Eye (tissue), 1 donor: ENCODE results near the gene GPLD1.
"Not testable (repeated sequence)": the region's sequence is repeated elsewhere in the genome, so short reads cannot be mapped to it uniquely, and the experiment has no call there.

ENCODE experiments used
- DNase-seq: peaks from one replicate; pipeline ENCODE4 v3.0.0-alpha.2; 2015

The GPLD1 gene

DNA sequence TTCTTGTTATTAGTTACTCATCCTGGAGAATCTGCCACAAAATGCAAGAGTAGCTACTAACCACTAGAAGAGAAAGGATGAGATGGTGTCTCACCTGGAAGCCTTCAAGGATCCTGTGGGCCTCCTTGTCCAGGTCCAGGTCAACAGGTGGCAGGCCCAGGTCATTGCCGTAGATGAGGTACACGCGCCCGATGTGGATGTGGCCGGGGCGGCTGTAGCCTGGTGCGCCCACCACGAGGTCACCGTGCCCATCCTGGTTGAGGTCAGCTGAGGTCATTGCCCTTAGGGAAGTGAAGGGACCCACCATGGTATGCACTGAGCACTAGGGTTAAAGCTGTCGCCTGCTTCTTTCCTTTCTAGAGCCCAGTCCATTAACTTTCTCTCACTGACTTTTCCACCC is 35.5 kb downstream of the GPLD1 start:
- no peak for DNase-seq

DNA sequence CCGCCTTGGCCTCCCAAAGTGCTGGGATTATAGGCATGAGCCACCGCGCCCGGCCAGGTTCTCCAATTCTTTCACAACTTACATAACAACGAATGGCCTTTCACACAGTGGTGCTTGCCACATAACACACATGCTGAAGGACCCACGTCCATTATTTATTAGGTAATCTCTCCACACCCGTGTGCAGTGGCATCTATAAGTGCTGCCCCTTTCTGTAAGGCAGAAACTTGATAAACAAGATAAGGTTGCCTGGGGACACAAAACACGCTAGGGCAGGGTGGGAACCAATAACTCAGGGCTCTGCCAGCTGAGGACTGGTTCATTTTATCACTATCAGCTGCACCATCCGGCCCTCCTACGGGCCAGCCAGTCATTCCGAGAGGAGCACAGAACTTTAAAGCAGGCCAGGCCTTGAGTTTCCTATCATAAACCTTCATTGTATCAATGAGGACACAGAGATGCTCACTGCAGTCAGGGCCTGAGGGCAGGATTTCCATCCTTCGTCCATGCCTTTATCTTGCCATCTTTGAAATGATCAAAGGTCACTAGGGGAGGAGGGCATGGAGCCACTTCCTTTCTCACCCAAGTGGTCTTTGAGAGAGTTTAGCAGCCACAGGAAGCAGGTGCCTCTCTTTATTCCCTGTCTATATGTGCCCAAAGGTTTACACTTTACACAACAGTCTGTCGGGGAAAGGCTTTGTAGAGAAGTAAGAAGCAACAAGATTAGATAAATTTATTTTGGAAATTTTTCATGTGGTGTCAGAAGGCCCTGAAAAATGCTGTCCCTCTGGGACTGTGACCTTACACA is 37.6 kb downstream of the GPLD1 start:
- no peak for DNase-seq

DNA sequence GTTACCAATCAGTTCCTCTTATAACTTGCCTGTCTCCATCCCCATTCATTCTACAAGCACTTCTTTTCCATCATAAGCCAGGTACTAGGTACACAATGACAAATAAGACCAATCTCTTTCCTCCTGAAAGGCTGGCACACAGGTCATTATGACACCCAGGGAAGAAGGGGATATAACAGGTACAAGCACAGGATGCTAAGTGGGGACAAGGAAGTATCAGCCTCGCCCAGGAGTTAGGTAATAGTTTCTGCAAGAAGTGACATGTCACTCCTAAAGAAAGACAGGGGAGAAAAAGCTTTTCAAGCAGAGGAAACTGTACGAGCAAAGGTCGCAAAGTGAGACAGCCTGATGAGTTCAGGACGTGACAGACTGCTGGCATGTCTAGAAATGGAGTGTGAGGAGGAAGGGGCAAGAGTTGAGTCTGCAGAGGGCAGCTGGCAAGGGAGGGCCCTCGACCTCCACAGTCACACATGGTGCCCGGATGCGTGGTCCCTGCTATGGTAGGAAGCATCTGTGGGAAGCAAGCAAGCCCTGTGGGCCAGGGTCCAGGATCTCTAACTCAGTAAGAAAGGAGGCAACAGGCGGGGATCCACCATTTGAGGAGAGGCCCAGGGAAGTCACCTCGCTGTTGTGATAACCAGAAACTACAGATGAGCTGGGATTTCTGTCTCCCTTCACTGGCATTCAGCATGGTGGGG is 40.4 kb downstream of the GPLD1 start:
- DNase-seq, result no peak

DNA sequence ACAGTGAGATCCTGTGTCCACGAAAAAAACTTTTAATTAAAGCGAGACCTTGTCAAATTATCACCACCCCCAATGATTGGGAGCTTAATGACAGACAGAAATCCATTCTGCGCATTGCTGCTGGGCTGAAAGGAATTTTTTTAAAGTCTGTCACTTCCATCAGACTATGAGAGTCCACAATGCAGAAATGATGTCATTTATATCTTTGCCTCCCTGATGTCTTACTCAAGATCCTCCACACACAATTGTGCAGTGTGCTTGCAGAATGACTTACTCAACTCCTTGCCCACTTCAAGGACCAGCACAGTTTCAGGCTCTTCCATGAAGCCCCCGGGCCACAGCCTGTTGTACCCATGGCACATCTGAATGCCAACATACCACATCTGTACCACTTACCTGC is 41.0 kb downstream of the GPLD1 start:
- DNase-seq, result no peak

DNA sequence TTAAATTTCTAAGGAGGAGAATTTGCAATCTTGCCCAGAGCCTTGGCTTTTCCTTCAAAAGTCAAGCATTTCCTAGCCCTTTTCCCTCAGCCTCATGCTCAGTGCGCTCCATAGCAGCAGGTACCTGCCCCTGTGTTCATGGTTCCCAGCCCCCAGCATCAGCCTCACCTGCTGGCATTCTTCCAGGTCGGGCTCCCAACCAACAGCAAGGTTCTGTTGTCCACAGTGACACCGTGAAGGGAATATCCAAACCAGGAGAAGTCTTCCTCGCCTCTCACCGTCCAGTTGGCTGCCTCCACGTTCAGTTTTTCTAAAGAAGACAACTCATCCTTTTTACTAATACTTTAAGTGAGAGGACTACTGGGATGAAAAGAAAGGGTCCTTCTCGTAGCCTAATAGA is 42.7 kb downstream of the GPLD1 start:
- no peak for DNase-seq

DNA sequence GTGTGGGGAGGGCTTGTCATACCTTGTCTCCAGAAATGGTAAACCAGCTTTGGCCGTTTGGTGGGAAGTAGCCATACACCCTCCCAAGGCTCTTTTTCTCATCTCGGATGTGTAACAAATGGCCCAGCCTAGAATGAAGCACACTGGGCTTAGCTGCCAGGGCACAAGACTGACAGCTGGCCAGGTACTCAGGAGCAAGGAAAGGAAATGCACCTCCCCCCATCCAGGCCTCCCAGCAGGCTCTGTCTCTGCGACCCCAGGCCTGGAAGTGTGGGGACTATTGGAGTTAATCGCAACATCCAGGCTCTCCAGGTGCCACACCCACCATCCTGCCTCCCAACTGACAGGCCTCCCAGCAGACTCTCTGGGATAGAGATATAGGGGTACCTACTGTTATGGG is 43.7 kb downstream of the GPLD1 start:
- DNase-seq, result no peak

DNA sequence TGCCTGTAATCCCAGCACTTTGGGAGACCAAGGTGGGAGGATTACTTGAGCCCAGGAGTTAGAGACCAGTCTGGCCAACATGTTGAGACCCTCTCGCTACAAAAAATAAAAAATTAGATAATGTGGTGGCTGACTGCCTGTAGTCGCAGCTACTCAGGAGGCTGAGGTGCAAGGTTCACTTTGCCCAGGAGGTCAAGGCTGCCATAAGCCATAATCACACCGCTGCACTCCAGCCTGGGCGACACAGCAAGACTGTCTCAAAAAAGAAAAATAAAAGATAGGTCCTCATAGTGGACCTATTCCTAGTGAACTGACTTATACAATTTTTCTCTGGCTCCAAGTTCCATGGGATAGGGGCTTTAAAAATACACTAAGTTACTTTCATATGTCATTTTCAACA is 44.8 kb downstream of the GPLD1 start:
- DNase-seq, result no peak

DNA sequence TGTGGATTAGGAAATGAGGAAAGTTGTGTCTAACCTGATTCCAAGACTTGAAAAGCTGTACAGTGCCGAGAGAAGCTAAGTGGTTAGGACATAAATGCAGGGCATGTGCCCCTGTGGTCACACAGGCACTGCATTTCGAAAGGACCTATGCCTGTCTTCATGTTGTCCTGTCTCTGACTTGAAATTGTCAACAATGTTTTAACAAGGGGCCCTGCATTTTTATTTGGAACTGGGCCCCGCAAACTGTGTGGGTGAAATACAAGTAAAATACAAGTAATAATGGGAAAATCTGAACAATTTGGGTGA is 47.8 kb downstream of the GPLD1 start:
- no peak for DNase-seq

DNA sequence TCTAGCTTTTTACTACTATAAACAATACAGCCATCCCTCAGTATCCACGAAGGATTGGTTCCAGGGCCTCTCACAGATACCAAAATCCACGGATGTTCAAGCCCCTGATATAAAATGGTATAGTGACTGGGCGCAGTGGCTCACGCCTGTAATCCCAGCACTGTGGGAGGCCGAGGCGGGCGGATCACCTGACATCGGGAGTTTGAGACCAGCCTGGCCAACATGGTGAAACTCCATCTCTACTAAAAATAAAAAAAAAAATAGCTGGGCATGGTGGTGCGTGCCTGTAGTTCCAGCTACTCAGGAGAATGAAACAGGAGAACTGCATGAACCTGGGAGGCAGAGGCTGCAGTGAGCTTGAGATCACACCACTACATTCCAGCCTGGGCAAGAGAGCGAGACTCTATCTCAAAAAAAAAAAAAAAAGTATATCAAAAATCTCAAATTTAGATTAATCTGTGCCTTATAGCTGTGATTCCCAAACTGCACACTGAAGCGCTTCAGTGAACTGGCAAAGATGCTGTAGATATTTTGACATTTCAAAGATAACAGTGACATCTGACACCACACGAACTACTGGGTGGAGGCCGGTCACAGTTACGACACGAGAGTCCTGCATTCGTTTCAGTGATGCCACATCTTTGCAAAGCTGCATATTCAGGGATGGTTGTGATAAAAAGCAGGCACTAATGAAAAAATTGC is 48.3 kb downstream of the GPLD1 start:
- no peak for DNase-seq

DNA sequence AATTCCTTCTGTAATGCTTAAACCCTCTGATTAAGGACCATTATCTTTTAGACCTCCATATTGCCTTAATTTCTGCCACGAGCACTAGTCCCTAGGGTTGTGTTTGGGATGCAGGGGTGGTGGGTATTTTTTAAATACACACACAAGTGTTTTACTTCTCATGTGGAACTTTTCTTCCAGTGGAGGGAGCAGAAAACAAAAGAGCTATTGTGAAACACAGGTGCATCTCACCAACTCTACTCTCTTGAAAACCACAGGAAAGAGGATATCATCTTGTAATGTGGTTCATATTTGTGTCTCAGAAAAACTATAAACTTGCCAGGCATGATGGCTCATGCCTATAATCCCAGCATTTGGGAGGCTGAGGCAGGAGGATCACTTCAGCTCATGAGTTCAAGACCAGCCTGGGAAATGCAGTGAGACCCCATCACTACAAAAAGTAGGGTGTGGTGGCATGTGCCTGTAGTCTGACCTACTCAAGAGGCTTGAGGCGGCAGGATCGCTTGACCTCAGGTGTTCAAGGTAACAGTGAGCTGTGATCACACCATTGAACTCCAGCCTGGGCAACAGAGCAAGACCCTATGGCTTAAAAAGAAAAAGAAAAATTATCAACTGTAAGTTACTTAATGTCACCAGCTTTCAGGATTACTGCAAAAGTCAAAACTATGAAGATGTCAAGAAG is 49.4 kb downstream of the GPLD1 start:
- no peak for DNase-seq

DNA sequence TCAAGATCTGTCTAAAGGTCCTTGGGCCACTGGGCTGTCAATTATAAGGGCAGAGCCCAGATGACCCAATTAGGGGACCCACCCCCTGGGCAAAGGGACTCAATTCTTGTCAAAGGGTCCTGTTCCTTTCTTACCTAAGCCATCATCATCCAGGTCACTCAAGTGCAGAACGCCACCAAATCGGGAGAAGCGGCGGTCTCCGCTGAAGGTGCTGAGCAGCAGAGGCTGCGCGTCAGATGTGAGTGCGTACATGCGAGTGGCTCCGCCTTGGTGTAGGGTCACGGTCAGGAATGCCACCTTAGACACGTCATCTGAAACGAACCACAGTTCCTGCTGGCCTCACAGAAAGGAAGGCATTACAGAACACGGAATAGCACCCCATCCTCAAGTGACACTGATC is 52.4 kb downstream of the GPLD1 start:
- no peak for DNase-seq

DNA sequence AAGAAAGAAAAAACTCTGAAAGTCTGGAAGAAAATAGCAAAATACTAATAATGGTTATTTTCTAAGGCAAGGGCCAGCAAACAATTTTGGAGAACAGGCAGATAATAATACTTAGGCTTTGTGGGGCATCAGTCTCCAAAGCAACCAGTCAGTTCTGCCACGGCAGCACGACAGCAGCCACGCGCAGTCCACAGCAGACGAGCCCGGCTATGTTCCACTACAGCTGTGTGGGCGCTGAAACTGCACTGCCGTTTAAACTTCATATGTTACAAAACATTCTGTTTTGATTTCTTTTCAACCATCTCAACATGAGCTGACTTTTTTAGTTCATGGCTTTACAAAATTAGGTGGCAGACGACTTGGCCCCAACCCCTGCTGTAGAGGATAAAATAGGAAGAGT is 56.8 kb downstream of the GPLD1 start:
- DNase-seq, result no peak

DNA sequence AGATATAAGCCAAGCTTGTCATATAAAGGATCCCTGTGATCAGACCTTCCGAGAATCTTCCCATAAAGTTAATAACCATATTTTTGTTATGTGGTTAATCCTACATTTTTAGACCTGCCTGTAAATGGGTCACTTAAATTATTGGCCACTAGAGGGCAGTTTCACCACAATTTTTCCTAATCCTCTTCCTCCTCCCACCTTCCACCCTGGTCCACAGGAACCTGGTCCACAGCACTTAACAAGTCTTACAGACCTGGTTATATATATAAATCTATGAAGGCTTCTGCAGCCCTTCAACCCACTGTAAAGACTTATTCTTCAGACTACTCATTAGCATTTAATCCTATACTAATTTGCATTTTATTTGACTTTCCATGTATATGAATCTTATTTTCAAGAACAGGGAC is 58.3 kb downstream of the GPLD1 start:
- DNase-seq, result peak; percentile 62

DNA sequence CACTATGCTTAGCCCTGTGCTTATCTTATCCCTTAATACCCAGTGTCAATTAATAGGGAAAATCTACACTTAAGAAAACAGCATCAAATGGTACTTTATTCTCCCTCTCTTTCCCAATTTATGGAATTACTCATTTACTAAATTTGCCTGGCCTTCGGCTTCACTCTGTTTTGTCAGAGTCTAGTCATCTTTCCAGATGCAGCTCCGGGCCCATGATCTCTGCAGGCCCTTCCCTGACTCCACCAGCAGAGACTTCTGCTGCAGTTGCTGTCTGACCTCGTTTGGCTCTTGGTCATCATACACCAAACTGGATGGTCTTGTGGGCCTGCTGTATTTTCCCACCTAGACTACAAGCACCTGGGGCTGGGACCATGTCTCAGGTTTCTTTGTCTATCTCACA is 59.3 kb downstream of the GPLD1 start:
- no peak for DNase-seq

DNA sequence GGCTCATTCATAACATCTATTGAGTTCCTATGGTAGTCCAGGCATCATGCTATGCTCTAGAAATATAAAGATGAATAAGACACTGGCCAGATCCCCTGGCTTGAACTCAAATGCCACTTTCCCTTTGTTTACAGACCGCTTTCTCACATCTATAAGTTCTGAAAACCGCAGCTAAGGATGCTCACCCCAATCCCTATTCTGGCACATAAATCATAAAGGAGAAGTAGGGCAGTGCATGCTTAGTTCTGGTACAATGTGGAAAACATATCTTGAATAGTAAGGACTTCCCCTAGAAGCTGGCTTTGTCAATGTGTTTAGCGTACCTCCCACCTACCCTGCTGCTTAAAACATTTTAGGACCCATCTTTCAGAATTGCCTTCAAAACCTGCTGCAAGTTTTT is 60.2 kb downstream of the GPLD1 start:
- no peak for DNase-seq

DNA sequence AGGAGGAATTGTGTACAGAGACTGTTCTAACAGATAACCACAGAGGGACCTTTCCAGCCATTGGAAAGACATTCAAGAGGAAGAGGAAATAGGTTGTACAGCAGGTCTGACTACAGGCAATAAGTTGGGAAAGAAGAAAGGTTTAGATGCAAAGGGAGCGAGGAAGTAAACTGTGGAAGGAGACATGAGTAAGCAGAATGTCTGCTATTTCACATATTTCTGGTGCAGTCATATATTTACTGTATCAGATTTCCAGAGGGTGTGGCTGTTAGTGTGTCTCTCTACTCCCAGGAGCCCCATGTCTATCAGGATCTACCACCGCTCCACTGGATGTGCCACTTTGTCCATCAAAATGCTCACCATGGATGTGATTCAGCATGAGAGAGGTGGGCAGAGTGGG is 60.8 kb downstream of the GPLD1 start:
- no peak for DNase-seq

DNA sequence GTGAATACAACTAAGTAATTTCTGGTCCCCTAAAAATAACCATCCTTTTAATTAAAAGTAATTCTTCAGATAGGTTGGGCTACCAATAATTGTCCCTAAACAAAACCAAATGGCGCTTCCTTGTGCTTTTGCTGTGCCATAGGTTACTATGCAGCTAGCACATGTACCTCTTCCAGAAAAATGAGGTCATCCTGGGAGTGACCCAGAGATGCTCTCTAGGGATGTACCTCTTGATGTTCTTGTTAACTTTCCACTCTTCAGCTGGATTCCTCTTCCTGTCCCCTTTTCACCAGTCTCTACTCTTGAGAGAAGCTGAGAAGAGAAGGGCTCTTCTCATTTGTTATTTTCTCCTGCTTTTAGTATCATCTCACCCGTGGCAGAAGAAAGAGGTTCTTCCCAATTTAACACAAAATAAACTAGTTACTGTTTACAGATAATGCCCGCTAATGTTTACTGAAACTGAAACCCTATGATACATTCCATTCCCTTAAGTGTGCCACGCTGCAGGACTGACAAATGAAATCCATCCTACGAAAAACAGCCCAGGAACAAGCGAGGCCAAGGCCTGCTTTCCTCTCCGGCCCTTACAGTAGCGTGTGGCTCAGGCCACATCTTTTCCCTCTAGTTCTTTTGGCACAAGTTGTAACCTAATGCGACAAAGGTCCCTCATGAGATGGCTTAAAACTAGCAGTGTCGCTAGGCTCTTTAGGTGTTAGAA is 62.5 kb downstream of the GPLD1 start:
- no peak for DNase-seq

DNA sequence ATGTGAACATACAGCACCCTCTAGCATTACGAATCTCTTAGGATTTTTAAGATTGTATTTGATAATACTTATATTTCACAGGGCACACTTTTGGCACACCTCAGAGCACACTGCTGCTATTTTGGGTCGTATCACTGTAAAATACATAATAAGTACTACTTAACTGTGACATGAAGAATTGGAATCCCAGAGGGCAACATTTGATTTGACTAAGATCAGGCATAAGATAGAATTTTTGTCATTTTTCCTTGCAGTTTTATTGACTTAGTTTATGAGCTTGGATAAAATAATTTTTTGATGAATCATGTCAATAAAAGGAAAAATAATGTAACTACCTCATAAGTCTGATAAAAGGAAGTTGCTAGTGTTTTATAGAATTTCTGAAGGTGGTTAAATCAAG is 64.3 kb downstream of the GPLD1 start:
- no peak for DNase-seq

DNA sequence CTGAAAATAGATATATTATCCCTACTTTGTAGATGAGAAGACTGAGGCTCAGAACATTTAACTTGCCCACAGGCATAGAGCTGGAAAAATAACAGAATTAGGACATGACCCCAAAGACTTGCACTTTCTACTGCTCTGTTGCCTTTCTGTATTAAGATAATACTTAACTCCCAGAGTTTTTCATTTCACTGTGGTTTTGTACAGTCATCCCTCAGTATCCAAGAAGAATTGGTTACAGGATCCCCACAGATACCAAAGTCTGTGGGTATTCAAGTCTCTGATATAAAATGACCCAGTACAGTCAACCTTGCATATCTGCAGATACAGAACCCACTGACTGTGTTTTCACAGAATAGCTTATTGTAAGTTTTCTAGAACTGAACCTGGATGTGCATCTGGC is 69.9 kb downstream of the GPLD1 start:
- no peak for DNase-seq

DNA sequence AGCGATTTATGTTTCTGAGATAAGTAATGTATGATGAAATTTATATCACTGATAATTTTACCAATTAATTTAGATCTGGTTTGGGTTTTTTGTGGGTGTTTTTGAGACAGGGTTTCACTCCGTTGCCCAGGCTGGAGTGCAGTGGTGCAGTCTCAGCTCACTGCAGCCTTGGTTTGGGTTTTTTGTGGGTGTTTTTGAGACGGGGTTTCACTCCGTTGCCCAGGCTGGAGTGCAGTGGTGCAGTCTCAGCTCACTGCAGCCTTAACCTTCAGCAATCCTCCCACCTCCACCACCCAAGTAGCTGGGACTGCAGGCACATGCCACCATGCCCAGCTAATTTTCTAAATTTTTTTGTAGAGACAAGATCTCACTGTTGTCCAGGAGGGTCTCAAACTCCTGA is 73.6 kb downstream of the GPLD1 start:
- DNase-seq, result no peak

DNA sequence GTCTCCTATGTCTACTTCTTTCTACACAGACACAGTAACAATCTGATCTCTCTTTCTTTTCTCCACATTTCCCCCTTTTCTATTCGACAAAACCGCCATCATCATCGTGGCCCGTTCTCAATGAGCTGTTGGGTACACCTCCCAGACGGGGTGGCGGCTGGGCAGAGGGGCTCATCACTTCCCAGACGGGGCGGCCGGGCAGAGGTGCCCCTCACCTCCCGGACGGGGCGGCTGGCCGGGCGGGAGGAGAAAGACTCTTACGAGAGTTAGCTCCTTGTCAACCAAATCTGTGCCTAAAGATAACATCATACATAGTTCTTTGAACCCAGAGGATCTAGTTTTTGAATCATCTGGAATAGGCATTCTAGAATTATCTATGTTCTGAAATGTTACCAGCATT is 74.8 kb downstream of the GPLD1 start:
- DNase-seq, result not testable (repeated sequence)

DNA sequence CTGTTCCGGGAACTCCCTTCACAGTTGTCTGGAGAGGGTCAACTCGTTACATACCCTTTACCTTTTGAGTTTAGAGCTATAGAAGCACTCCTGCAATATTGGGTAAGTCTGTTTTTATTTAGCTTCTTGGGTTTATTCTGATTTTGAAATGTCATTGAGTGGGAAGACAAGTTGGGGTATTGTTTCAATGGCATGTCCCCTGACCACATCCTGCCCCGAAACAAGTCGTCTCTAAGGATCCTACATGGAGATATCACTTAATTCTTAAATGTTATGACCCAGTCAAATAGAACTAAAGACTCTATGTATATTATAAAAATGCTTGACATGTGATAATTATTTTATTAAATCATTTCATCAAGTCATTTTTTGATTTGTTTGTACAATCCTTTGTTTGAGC is 77.1 kb downstream of the GPLD1 start:
- no peak for DNase-seq

DNA sequence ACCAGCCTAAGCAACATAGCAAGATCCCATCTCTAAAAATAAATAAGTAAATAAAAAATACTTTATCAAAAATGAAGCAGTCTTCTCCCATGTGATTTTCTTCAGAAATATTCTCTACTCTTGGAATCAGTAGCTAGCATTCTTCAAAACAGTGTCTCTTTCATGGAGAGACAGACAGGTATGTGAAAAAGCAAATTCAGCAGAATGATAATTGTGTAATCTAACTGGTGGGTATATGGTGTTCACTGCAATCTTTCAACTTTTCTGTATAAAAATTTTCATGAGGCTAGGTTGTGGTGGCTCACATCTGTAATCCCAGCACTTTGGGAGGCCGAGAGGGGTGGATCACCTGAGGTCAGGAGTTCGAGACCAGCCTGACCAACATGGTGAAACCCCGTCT is 78.8 kb downstream of the GPLD1 start:
- DNase-seq, result no peak
